Measurements from ENCODE around the gene ARFGAP1.
"Not testable (repeated sequence)": the region's sequence is repeated elsewhere in the genome, so short reads cannot be mapped to it uniquely, and the experiment has no call there.

ARFGAP1 gene

GRCh38 chr20:63240004-63240403 lies 32.6 kb upstream of the ARFGAP1 start:
- DNase-seq (ENCODE audit: low read depth in 2 of 2) = no peak

DNA sequence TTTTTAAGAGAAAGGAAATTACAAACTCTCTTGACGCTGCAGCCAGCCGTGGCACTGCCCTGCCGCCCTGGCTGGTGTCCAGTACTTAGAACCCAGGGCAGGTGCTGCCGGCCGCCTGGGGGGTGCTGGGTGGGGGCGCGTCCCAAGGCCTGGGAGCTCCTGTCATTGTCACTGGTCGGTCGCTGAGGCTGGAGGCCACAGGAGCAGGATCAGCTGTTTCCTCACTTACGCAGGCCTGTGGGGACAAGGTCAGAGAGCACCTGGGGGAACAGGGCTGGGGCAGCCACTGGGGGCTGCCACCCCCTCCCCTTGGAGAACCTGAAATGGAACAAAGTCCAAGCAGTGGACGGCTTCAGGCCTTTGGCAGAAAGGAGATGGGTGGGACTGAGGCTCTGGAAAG lies 31.3 kb upstream of the ARFGAP1 start:
- no peak for DNase-seq (ENCODE audit: low read depth in 2 of 2)

GRCh38 chr20:63242736-63243135 lies 29.9 kb upstream of the ARFGAP1 start:
- DNase-seq (ENCODE audit: low read depth in 2 of 2) = no peak

DNA sequence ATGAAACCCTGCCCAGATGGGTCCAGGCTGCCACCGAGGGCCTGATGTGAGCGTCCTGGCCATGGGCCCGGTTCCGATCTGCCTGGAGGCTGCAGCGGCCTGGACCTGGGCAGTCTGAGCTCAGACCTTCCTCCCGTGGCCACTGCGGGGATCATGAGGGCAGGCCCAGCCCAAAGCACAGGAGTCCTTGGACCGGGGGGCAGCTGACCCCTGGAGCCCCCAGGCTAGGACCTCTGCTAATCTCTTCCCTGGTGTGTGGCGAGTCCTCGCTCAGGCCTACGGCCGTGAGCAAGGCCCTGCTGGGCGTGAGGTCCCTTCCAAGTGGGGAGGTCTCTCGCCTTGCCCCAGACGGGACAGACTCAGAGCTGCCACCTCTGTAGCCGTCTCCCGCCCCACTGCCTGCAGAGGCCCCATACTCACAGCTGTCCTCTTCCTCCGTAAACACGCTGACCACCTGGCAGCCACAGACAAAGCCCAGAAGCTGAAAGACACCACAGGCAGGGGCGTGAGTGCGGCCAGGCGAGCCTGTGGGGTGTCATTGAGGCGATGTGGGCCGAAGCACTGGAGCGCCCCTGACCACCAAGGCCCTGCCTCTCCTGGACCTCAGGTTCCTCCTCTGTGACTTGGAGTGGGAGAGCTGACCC lies 28.9 kb upstream of the ARFGAP1 start:
- no peak for DNase-seq (ENCODE audit: low read depth in 2 of 2)

DNA sequence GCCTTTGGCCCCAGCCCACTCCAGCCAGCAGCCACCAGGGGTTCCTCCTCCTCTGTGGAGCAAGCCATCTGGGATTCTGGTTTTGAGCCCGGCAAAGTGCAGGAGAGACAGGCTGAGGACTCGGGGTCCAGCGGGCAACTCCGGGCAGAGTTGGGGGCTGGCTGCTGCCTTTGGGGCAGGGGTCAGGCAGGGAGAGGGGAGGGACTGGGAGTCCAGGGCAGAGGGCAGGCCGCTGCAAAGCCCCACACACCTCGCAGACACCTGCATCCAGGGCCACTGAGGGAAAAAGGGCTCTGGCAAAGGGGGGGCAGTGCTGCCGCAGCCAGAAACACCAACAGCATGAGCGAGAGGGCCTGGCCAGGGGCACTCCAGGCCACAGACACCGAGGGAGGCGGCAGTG lies 28.1 kb upstream of the ARFGAP1 start:
- no peak for DNase-seq (ENCODE audit: low read depth in 2 of 2)

DNA sequence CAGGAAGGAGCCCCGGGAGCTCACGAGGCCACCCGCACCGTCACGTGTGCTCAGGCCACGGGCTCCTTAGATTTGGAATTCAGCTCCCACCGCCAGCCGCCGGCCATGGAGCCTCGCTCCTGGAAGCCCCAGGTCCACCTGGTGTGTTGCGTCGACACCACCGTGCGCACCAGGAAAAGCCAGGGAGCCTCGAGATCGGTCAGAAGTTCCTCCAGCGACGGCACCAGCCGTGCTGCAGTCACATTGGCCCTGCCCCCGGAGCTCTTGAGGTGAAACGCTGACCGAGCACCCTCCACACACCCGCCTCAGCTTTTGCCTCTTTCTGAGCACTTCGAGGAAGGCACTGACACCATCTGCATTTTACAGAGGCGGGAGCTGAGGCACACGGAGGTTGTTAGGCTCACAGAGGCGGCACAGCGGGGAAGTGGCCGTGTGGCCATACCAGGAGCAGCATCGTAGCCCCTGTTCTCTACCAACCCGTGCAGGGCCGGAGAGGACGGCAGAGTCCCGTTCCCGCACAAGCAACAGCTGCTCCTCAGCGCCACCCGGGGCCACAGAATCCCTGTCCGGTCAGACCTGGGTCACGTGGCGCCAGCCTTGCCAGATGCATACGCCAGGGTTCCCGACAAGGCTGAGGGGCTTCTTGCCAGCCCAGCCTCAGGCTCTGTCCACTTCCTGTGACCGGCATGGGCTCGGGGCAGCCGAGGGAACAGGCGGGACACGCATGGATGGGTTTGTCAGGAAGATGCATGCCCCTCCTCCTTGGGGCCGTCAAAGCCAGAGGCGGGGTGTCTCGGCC lies 25.9 kb upstream of the ARFGAP1 start:
- no peak for DNase-seq (ENCODE audit: low read depth in 2 of 2)

DNA sequence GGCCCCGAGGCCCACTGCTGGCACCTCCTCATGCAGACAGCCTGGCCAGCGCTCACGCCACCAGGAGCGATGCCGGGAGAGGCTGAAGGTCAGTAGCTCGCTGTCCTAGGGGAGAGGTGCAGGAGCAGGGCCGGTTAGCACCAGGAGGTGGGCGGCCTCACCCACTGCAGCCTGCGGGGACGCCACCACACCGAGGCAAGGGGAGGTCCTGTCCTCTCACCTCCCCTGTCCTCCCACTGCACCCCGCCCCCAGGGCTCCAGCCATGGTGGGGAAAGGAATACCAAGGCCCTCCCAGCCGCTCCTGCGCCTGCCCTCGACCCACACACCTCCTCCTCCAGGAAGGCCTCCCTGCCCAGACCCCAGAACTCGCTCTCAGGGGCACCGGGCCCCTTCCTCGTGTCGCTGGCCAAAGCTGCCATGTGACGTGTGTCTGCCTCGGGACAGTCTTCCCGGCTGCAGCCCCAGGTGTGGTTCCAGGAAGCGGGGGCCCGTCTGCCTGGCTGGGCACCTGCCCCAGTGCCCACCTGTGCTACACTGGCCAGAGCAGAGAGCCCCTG lies 24.9 kb upstream of the ARFGAP1 start:
- no peak for DNase-seq (ENCODE audit: low read depth in 2 of 2)

DNA sequence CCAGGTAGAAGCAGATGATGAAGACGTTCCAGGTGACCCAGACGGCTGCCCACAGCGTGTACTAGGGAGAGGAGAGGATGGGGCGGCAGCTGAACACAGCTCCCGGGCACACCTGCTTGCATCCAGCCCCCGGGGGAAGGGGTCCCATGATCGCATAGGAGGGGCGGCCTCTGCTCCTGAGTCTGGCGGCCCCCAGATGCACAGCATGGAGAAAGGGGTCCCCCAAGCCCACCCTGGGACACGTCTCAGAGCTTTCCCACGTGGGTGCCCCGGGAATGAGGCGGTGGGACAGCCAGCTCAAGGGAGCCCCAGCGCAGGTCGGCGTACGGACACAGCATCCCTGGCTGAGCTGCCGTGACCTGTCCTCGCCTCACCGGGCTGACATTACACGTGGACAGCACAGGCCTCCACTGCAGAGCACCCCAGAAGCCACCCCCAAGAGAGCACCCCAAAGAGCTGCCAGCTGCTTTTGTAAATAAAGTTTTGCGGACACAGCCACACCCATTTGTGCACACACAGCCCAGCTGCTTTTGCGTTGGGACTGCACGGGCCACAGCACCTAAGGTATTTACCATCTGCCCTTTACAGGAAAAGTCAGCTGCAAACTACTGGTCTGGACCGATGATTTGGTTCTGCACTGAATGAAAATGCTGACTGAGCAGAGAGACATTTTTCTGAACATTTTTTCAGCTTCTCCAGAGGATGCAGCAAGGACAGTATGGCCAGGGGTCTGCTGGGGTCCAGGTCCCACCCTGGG lies 23.6 kb upstream of the ARFGAP1 start:
- DNase-seq (ENCODE audit: low read depth in 2 of 2) = no peak

- DNase-seq (ENCODE audit: low read depth in 2 of 2) = no peak
Measured at GRCh38 chr20:63249891-63250290, 22.7 kb upstream of the ARFGAP1 start.

GRCh38 chr20:63251350-63251749 lies 21.3 kb upstream of the ARFGAP1 start:
- DNase-seq (ENCODE audit: low read depth in 2 of 2) = not testable (repeated sequence)

- DNase-seq (ENCODE audit: low read depth in 2 of 2) = no peak
Measured at GRCh38 chr20:63252284-63252711, 20.3 kb upstream of the ARFGAP1 start.

GRCh38 chr20:63253065-63253437 lies 19.6 kb upstream of the ARFGAP1 start:
- DNase-seq (ENCODE audit: low read depth in 2 of 2) = no peak

- no peak for DNase-seq (ENCODE audit: low read depth in 2 of 2)
Measured at GRCh38 chr20:63253438-63254231, 19.0 kb upstream of the ARFGAP1 start.

DNA sequence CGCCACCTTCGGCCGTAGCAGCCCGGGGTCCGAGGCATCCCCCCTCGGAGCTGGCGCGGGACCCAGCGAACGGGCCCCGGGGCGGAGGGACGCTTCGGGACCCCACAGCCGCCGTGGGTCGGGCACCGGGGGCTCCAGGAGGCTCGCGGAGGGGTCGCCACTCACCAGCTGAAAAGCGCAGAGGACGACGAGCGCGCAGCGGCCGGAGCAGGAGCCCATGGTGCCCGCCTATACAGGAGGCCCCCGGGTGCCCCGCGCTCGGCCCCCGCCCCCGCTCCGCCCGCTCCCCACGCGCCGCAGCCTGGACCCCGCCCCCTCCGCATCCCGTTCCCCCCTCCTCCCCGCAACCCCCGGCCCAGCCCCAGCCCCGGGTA lies 18.4 kb upstream of the ARFGAP1 start, which contains the start of gene NKAIN4:
Gene NKAIN4, minus strand, starts transcription at position 232 of the 374 bp plus-strand sequence. Its CDS starts 13 bp downstream, at position 219.
- DNase-seq (ENCODE audit: low read depth in 2 of 2) = no peak

DNA sequence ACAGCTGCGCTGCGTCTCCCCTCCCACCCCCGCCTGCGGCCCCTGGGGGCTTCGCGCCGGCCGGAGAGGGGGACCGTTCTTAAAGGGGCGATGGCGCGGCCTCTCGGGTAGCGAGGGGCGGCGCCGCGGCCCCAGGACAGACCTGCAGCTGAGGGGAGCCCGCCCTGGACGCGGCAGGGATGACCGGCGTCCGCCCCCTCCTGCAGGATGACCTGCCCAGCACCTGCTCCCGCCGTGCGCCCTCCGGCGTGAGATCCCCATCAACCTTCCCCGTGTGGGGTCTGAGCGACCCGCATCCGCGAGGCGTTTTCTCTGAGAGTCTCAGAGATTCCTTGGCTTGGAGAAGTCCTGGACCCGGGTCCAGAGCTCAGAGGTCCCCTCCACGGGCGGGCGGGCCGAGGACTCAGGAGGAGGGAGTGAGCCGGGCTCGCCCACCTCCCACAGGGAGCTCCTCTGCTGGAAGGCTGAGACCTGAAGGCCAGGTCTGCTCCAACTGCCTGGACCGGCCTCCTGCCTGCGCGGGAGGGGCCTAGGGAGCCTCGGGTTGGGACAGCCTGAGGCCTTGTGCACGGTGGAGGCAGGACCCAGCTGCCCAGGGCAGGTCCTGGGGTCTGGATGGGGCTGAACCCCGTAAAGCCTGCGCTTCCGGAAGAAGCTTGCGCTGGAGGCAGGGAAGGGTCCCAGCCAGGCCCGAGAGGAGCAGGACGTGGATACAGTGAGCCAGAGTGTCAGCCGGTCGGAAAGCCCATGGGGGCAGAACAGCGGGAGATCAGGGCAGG lies 17.8 kb upstream of the ARFGAP1 start:
- DNase-seq (ENCODE audit: low read depth in 2 of 2) = no peak

DNA sequence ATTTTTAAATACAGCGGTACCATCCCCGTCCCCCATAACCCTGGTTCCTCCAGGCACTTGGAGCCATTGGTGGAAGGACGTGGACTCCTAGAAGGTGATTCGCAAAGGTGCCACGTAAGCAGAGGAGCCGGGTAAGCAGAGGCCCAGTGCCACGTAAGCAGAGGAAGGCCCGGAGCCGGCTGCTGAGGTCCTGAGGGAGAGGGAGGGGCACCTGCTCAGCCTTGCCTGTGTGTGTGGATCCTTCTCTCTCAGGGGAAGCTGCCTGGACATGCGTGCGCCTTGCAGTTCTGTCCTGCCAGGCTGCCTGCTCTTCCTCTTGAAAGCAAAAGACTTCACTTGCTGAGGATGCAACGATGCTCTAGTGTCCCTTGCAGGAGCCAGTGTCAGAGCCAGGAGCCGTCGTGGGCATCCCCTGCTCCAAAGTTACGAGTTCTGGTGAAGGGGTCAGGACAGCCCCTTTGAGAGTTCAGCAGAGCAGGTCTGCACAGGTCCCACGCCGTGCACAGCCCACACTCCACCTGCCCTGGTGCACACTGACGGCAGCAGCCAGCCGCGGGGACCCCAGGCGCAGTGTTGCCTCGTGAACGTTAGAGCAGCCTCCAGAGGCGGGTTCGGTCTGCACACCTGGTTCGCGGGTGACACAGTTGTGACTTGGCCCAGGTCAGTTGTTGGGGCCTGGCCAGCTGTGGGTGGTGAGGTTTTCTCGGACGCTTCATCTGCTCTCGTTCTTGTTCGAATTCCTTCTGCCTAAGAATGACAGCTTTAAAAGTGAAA lies 16.5 kb upstream of the ARFGAP1 start:
- no peak for DNase-seq (ENCODE audit: low read depth in 2 of 2)

DNA sequence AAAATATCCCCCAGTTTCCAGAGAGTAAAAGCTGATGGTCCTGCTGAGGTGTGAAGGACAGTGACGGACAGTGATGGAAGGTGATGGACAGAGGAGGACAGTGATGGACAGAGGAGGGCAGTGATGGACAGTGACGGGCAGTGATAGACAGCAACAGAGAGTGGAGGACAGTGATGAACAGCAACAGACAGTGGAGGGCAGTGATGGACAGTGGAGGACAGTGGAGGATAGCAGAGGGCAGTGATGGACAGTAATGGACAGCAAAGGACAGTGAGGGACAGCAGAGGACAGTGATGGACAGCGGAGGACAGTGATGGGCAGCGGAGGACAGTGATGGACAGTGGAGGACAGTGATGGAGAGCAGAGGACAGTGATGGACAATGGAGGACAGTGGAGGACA lies 15.7 kb upstream of the ARFGAP1 start:
- DNase-seq (ENCODE audit: low read depth in 2 of 2) = no peak

- DNase-seq (ENCODE audit: low read depth in 2 of 2) = no peak
Measured at GRCh38 chr20:63257629-63258028, 15.0 kb upstream of the ARFGAP1 start.

GRCh38 chr20:63258781-63259180 lies 13.8 kb upstream of the ARFGAP1 start:
- DNase-seq (ENCODE audit: low read depth in 2 of 2) = no peak
